ENCODE results near the gene PAM16. TPM values are rescaled to one million over a fixed set of nuclear protein-coding genes. Genes with fewer than 3 reads are reported as not detected.

Gene PAM16
- total RNA-seq, 1 experiment from 2014 or later = 80.4 TPM

DNA sequence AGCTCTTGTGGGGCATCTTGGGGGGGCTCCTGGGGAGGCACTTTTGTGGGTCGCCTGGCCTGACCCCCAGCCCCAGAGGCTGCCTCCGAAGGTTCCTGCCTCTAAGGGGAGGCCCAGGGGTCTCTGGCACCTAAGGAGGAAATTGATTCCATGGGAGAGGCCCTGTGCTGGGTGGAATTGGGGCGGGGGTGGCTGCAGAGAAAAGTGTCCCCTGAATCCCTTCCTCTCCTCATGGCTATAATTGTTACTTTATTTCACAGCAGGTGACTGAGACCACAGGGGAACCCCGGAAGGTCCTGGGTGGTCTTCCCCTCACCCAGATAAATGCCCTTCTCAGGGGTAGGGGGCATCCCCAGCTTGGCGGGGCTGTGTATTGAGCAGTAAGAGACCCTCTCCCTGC, 32.2 kb downstream of the PAM16 start:
- no peak overlapping the region for H2BK5ac ChIP-seq (ENCODE audit: insufficient read length, low read length)
- no peak overlapping the region for H2BK120ac ChIP-seq (ENCODE audit: low read depth, low read length, poor library complexity, severe bottlenecking)
- 0 out of 2 replicates have a peak, but pooled peaks cover 3% of the 10 kb centered on the region for H3K4me1 ChIP-seq (ENCODE audit: insufficient read depth, low read length)
- H4K20me1 ChIP-seq (ENCODE audit: control insufficient read depth, insufficient read depth, insufficient read length) = peaks cover 3% of the 10 kb centered on the region
- Mint-ChIP-seq H3K4me1 (peaks cover 7 to 39% of the 10 kb centered on the region in 2 experiments), H3K36me3 (ENCODE audit: insufficient read depth in 1 of 3, low read depth in 3 of 3) (0 out of 7 replicates have a peak, but pooled peaks cover 0 to 2% (median 0%) of the 10 kb centered on the region in 3 experiments), H3K27ac (no peak overlapping the region; a peak in 2 of 7 replicates), H3K4me3 (no peak overlapping the region; a peak in 1 of 5 replicates), H3K9me3 (peaks cover 0 to 3% of the 10 kb centered on the region in 2 experiments; a peak in 1 of 5 replicates), H3K27me3 (ENCODE audit: low read depth) (peaks cover 11% of the 10 kb centered on the region)
- no peak overlapping the region for H3K56ac ChIP-seq (ENCODE audit: insufficient read length, low read depth, low read length)
- no peak overlapping the region for H3K4ac ChIP-seq (ENCODE audit: low read depth, low read length)
- H4K91ac ChIP-seq (ENCODE audit: insufficient read length, low read depth, low read length) = no peak overlapping the region
- H3K23me2 ChIP-seq (ENCODE audit: insufficient read length, low read depth, low read length, poor library complexity, severe bottlenecking) = peaks cover 12% of the 10 kb centered on the region
- WGBS (ENCODE audit: extremely low coverage, insufficient read length, low lambda C conversion rate) = no CpG with 5 or more reads among the region's 5 CpGs
- H2BK15ac ChIP-seq (ENCODE audit: low read depth, low read length) = no peak overlapping the region
- H3K9ac ChIP-seq (ENCODE audit: extremely low read depth, insufficient read length, low read length) = no peak overlapping the region
- no peak for TF ChIP-seq CTCF (conservative IDR thresholded peaks at IDR 0.05)
- no peak overlapping the region for H3T11ph ChIP-seq (ENCODE audit: low read length)
- H3K23ac ChIP-seq (ENCODE audit: insufficient read length, low read depth, low read length) = no peak overlapping the region
- H3K9me3 ChIP-seq (ENCODE audit: control insufficient read depth, low read depth, low read length) = no peaks in the 10 kb centered on the region
- H3K79me1 ChIP-seq (ENCODE audit: insufficient read depth, low read depth, low read length, poor library complexity, severe bottlenecking) = no peaks in the 10 kb centered on the region
- H4K5ac ChIP-seq (ENCODE audit: insufficient read length, low read depth, low read length) = no peak overlapping the region
- no peak overlapping the region for H3K4me2 ChIP-seq (ENCODE audit: insufficient read depth, insufficient read length, low read length)
- no peak overlapping the region for H3K14ac ChIP-seq (ENCODE audit: insufficient read depth, low read length)
- H2BK12ac ChIP-seq (ENCODE audit: insufficient read length, low read depth, low read length) = no peak overlapping the region
- no peak overlapping the region for H2AK5ac ChIP-seq (ENCODE audit: insufficient read length, low read length)
- no peak overlapping the region for H4K8ac ChIP-seq (replicated peaks; ENCODE audit: insufficient read length, low read depth, low read length)
- H3K27ac ChIP-seq (ENCODE audit: insufficient read length, low read depth, low read length) = no peak overlapping the region
- DNase-seq = no peak
- H2AFZ ChIP-seq (ENCODE audit: low read length) = no peak overlapping the region
- H3K18ac ChIP-seq (ENCODE audit: insufficient read length, low read depth, low read length) = no peak overlapping the region
- H3K27me3 ChIP-seq (ENCODE audit: insufficient read depth, low read length) = no peaks in the 10 kb centered on the region; the same call in 1 of the 2 replicates
- peaks cover 6% of the 10 kb centered on the region; the same call in 1 of the 2 replicates for H3K79me2 ChIP-seq (ENCODE audit: insufficient read depth, low read length)
- H2BK20ac ChIP-seq (ENCODE audit: low read depth, low read length, poor library complexity, severe bottlenecking) = no peak overlapping the region
